Left forelimb (tissue), 1 donor: ENCODE results near the gene SARNP.

Experiments
- DNase-seq: peaks from one replicate; pipeline ENCODE4 v3.0.0-alpha.2; 2018; ENCODE audit warnings: low spot score

Gene SARNP

DNA sequence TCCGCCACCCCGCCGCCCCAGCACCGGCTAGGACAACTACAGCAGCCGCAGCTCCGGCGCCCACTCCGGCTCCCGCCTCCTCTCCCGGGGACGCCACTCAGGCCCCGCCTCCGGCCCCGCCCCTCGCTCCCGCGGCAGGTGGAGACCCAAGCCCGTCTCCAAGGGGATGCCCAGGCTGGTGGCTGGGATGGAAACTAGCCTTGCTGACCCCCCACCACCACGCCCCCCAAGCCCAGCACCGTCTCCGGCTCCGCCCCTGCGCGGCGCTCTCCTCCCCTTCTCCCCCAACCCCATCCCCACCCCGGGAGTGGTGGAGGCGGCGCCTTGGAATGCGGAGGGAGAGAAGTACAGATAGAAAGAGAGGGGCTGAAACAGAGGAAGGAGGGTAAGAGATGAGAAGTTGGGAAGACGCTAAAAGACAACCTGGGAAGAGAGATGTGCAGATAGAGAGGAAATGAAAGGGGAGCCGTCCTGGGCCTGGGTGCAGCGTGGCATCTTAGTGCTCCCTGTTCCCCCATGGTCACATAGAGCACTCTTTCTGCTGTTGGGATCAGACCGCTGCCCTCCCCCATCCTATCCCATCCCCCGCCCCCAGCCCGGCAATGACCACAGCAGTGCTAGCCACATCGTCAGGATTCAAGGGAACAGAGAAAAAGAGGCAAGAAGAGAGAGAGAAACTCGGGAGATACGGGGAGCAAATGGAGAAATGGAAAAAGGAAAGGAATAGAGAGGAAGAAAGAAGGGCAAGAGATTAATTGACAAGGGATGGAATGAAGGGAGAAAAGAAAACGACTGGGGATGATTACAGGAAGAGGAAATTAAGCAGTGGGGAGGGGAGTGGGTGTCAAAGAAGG lies 109.5 kb downstream of the SARNP start, which contains the start of gene ITGA7:
Gene ITGA7, minus strand, starts transcription at position 64 of the 854 bp plus-strand sequence. CDS start 222 bp downstream, outside the sequence.
- peak; percentile 87 for DNase-seq
